Smooth muscle cell (in vitro differentiated cells): Measurements from ENCODE around the gene ANXA2. TPM values are rescaled to one million over a fixed set of nuclear protein-coding genes. Genes with fewer than 3 reads are reported as not detected.

ENCODE experiments used
- DNase-seq: peaks from one replicate; lab custom pipeline; 2025; ENCODE audit not compliant: unreplicated experiment; lab: John Stamatoyannopoulos, UW
- H2AFZ ChIP-seq: fragments of 200-600 bp; sonication (generic); 2 replicates; pipeline ENCODE4 v1.6.0; 2016; ENCODE audit warnings: antibody characterized with exemption, low read depth, mild to moderate bottlenecking
- H3F3A ChIP-seq: fragments of 200-600 bp; sonication (generic); 2 replicates; pipeline ENCODE4 v1.6.0; 2017; ENCODE audit warnings: antibody characterized with exemption, low read depth
- H3K27ac ChIP-seq: fragments of 200-600 bp; sonication (generic); 2 replicates; pipeline ENCODE4 v1.5.1; 2016; ENCODE audit warnings: low read depth, mild to moderate bottlenecking
- H3K27me3 ChIP-seq: fragments of 200-600 bp; sonication (generic); 2 replicates; pipeline ENCODE4 v1.6.1; 2016; ENCODE audit warnings: low read depth, mild to moderate bottlenecking
- H3K36me3 ChIP-seq: fragments of 200-600 bp; sonication (generic); 2 replicates; pipeline ENCODE4 v1.5.1; 2016; ENCODE audit warnings: low read depth
- H3K4me1 ChIP-seq: fragments of 200-600 bp; sonication (generic); 2 replicates; pipeline ENCODE4 v1.5.1; 2016; ENCODE audit warnings: low read depth
- H3K4me2 ChIP-seq: fragments of 200-600 bp; sonication (generic); 2 replicates; pipeline ENCODE4 v1.6.0; 2016; ENCODE audit warnings: mild to moderate bottlenecking
- H3K4me3 ChIP-seq: fragments of 200-600 bp; sonication (generic); 2 replicates; pipeline ENCODE4 v1.5.1; 2016; ENCODE audit warnings: mild to moderate bottlenecking
- H3K79me2 ChIP-seq: fragments of 200-600 bp; sonication (generic); 2 replicates; pipeline ENCODE4 v1.6.0; 2016; ENCODE audit warnings: low read depth, mild to moderate bottlenecking
- H3K9ac ChIP-seq: fragments of 200-600 bp; sonication (generic); 2 replicates; pipeline ENCODE4 v1.6.0; 2016; ENCODE audit warnings: low read depth
- H3K9me3 ChIP-seq: fragments of 200-600 bp; sonication (generic); replicated peaks from 2 replicates; pipeline ENCODE4 v1.5.1; 2016; ENCODE audit warnings: low read depth
- H4K20me1 ChIP-seq: fragments of 200-600 bp; sonication (generic); 2 replicates; pipeline ENCODE4 v1.6.0; 2016; ENCODE audit warnings: low read depth
- WGBS: methylation state at CpG from one replicate; pipeline ENCODE4 v1.1.7; 2016; ENCODE audit warnings: low lambda C conversion rate; 5-methylcytosine and 5-hydroxymethylcytosine counted together
- polyA plus RNA-seq: library from polyadenylated mRNA; unstranded; fragments of >200 nt; fragmentation: Nextera tagmentation; extraction: Ambion mirVana; gene quantifications from 2 replicates; pipeline ENCODE4 v1.2.1, GENCODE V29; 2016
- total RNA-seq: library from RNA; depleted of rRNA; stranded (reverse); fragments of >200 nt; gene quantifications from 2 replicates; pipeline ENCODE4 v1.2.3, GENCODE V29; 2014
- TF ChIP-seq, protein P1 (sequence below): fragments of 200-600 bp; sonication (generic); IDR thresholded peaks from 2 replicates; pipeline ENCODE4 v1.5.1; 2017; ENCODE audit warnings: borderline replicate concordance, mild to moderate bottlenecking, antibody characterized with exemption; ENCODE audit not compliant: insufficient read depth, poor library complexity, severe bottlenecking

The ANXA2 gene
- total and polyA plus RNA-seq, 2 experiments from 2014 or later = 2,477 to 2,665 TPM

DNA sequence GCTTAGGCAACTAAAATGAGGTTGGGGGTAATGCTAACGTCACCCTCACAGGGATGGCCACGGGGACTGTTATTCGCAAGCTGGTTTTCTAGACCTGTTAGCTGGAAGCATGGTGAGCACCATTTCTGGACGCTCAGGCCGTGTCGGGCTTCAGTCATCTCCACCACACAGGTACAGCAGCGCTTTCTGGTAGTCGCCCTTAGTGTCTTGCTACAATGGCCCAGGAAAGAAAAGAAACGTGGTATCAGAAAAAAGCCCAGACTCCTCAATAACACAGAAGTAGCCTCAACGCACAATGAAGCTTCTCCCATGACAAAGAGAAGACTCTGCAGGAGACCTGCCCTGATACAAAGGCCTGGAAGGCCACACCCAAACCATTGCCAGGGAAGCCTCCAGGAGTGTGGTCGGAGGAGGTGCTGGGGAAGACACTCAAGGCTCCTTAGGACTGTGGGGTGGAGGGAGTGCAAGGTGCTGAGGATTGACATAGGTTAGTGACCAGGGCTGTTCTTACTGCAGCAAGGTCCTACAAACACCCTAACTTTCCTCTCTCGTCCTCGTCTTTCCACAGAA lies 50.2 kb downstream of the ANXA2 start:
- Histone ChIP-seq H3K9ac (no peak overlapping the region), H3F3A (peaks cover 78% of the 10 kb centered on the region), H4K20me1 (peaks cover 76% of the 10 kb centered on the region), H3K27me3 (no peaks in the 10 kb centered on the region), H3K4me2 (no peak overlapping the region), H3K36me3 (peaks cover 43% of the 10 kb centered on the region), H3K4me3 (no peak overlapping the region), H2AFZ (no peak overlapping the region), H3K4me1 (no peaks in the 10 kb centered on the region), H3K9me3 (no peaks in the 10 kb centered on the region), H3K27ac (peak overlapping the region; percentile 29), H3K79me2 (peaks cover 8% of the 10 kb centered on the region)
- TF ChIP-seq, protein P1, sequence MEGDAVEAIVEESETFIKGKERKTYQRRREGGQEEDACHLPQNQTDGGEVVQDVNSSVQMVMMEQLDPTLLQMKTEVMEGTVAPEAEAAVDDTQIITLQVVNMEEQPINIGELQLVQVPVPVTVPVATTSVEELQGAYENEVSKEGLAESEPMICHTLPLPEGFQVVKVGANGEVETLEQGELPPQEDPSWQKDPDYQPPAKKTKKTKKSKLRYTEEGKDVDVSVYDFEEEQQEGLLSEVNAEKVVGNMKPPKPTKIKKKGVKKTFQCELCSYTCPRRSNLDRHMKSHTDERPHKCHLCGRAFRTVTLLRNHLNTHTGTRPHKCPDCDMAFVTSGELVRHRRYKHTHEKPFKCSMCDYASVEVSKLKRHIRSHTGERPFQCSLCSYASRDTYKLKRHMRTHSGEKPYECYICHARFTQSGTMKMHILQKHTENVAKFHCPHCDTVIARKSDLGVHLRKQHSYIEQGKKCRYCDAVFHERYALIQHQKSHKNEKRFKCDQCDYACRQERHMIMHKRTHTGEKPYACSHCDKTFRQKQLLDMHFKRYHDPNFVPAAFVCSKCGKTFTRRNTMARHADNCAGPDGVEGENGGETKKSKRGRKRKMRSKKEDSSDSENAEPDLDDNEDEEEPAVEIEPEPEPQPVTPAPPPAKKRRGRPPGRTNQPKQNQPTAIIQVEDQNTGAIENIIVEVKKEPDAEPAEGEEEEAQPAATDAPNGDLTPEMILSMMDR = no peak
- DNase-seq = no peak
- 91% methylated on average over 13 of the region's 13 CpGs for WGBS

DNA sequence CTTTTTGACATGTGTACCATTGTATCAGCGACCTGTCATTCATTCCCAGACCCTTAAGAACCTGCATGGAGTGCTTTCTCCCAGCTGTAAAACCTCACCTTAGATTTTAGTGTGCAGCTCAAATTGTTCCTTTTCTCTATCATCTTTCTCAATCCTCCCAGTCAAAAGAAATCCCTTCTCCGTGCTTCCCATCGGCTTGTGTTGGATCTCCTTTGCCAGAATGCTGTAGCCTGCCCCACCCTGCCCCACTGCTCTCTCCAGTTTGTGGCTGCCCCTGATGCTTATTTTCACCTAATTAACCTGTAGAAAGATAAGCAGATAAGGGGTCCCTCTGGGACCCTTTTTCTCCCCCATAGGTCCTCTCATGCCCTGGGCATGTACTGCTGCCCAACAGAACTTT lies 51.1 kb downstream of the ANXA2 start:
- Histone ChIP-seq H3K4me2 (no peak overlapping the region), H3K9me3 (no peaks in the 10 kb centered on the region), H3K27me3 (no peaks in the 10 kb centered on the region), H3K4me3 (no peak overlapping the region), H3F3A (peaks cover 68% of the 10 kb centered on the region), H3K9ac (no peak overlapping the region), H3K36me3 (peaks cover 35% of the 10 kb centered on the region), H3K4me1 (no peaks in the 10 kb centered on the region), H3K79me2 (peaks cover 6% of the 10 kb centered on the region), H3K27ac (peak overlapping the region; percentile 29), H2AFZ (no peak overlapping the region), H4K20me1 (peaks cover 66% of the 10 kb centered on the region)
- 98% methylated on average over 3 of the region's 3 CpGs for WGBS
- TF ChIP-seq, protein P1 = no peak
- DNase-seq = no peak

DNA sequence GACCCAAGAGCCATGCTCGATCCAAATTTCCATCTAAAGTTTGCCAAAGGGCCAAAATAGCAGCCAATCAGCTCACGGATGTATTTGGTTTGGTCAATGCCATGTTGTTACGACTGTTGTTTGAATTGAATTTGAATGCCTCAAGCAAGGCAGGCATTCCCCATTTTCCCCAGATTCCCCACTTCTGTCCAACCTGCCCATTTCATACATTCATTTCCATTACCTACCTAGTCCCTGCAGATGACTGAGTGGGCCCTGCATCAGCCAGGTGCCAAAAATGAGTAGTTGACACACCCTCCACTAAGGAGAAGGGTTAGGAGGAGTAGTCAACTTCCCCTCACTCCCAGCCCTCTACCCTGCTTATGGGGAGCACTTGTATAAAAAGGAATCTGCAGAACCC lies 51.7 kb downstream of the ANXA2 start:
- TF ChIP-seq, protein P1 = no peak
- no peaks in the 10 kb centered on the region for H3K27me3 ChIP-seq
- peaks cover 29% of the 10 kb centered on the region for H3K36me3 ChIP-seq
- no peak for DNase-seq
- H3K79me2 ChIP-seq = no peaks in the 10 kb centered on the region
- 99% methylated on average over 3 of the region's 3 CpGs for WGBS
- H4K20me1 ChIP-seq = peaks cover 61% of the 10 kb centered on the region
- H3F3A ChIP-seq = peaks cover 63% of the 10 kb centered on the region
- no peaks in the 10 kb centered on the region for H3K4me1 ChIP-seq
- no peak overlapping the region for H3K9ac ChIP-seq
- no peaks in the 10 kb centered on the region for H3K9me3 ChIP-seq
- no peak overlapping the region for H2AFZ ChIP-seq
- no peak overlapping the region for H3K4me2 ChIP-seq
- peak overlapping the region; percentile 19 for H3K27ac ChIP-seq
- H3K4me3 ChIP-seq = no peak overlapping the region

- 96% methylated on average over 3 of the region's 3 CpGs for WGBS
Measured at GRCh38 chr15:60345598-60345997, 52.2 kb downstream of the ANXA2 start.

More at GRCh38 chr15:60345598-60345997, 52.2 kb downstream of the ANXA2 start:
- Histone ChIP-seq H3K4me1 (no peaks in the 10 kb centered on the region), H3K27ac (peak overlapping the region; percentile 19), H3K4me3 (no peak overlapping the region), H3K4me2 (no peak overlapping the region), H3K27me3 (no peaks in the 10 kb centered on the region), H3K79me2 (no peaks in the 10 kb centered on the region), H3K36me3 (peaks cover 24% of the 10 kb centered on the region), H3K9me3 (no peaks in the 10 kb centered on the region), H4K20me1 (peaks cover 56% of the 10 kb centered on the region), H3F3A (peaks cover 58% of the 10 kb centered on the region), H3K9ac (no peak overlapping the region), H2AFZ (no peak overlapping the region)
- DNase-seq = no peak
- TF ChIP-seq, protein P1 = no peak
